Activated naive CD8-positive, alpha-beta T cell treated with anti-CD3 and anti-CD28 coated beads, Interleukin-2, amount 50 U/mL, for 24 hours (primary cell): Measurements from ENCODE around the gene CAB39L.
"Not testable (repeated sequence)": the region's sequence is repeated elsewhere in the genome, so short reads cannot be mapped to it uniquely, and the experiment has no call there.

Experiments used
- ATAC-seq: fragments of 150-1000 bp; cut with Tn5 transposase; one replicate; pipeline ENCODE4 v1.10.0; 2021
- DNase-seq: peaks from one replicate; pipeline ENCODE4 v3.0.0; 2021
- H3K27ac Mint-ChIP-seq: one replicate; pipeline ENCODE4 v1.8.0; 2021; ENCODE audit warnings: mild to moderate bottlenecking, mixed read lengths
- H3K27me3 Mint-ChIP-seq: one replicate; pipeline ENCODE4 v1.8.0; 2021; ENCODE audit warnings: mixed read lengths
- H3K36me3 Mint-ChIP-seq: one replicate; pipeline ENCODE4 v1.8.0; 2021; ENCODE audit warnings: low read depth, mixed read lengths
- H3K4me1 Mint-ChIP-seq: one replicate; pipeline ENCODE4 v1.8.0; 2021; ENCODE audit warnings: mixed read lengths
- H3K4me3 Mint-ChIP-seq: one replicate; pipeline ENCODE4 v1.8.0; 2021; ENCODE audit warnings: mild to moderate bottlenecking, moderate library complexity, mixed read lengths
- H3K9me3 Mint-ChIP-seq: one replicate; pipeline ENCODE4 v1.8.0; 2021; ENCODE audit warnings: mixed read lengths

Gene CAB39L

DNA sequence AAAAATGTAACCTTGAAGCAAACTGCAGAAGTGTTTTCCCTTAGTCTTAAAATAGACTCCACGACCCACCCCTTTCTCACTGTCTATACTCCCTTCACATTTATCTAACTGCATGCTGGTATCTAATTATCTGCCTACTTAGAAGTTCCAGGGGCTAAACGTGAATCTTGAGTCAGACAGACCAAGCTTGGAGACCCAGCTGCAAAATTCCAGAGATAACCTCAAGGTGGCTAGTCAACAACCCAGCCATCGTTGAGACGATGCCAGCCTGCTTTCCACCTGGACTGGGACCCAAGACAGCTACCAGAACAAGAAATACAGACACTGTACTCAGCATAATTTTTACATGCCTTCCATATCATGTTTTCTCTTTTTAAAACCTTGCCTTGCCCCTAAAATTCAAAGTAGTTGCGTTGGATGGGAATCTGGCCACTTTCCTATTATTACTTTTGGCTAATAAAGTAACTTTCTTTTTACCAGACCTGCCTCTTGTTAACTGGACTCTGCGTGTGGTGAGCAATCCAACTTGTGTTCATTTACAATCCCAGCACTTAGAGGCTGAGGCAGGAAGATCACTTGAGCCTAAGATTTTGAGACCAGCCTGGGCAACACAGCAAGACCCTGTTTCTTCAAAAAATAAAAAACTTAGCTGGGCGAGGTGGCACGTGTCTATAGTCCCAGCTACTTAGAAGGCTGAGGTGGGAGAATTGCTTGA is 113.9 kb downstream of the CAB39L start:
- no peaks in the 10 kb centered on the region for H3K4me1 Mint-ChIP-seq
- DNase-seq (no peak), ATAC-seq (no peak)
- H3K9me3 Mint-ChIP-seq: no peaks in the 10 kb centered on the region
- no peak overlapping the region for H3K27ac Mint-ChIP-seq
- H3K4me3 Mint-ChIP-seq: no peak overlapping the region
- H3K36me3 Mint-ChIP-seq: no peaks in the 10 kb centered on the region
- H3K27me3 Mint-ChIP-seq: no peaks in the 10 kb centered on the region

DNA sequence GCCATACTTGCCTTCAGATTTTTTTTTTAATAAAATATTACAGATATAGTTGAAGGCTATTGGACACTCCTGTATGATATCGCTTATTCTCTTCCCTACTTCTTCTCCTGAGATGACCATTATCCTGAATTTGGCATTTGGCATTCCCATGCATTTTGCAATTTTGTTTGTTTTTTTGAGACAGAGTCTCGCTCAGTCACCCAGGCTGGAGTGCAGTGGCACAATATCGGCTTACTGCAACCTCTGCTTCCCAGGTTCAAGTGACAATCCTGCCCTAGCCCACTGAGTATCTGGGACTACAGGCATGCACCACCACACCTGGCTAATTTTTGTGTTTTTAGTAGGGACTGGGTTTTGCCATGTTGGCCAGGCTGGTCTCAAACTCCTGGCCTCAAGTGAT is 116.7 kb downstream of the CAB39L start:
- H3K36me3 Mint-ChIP-seq, H3K27me3 Mint-ChIP-seq, ATAC-seq, H3K9me3 Mint-ChIP-seq, DNase-seq, H3K4me3 Mint-ChIP-seq, H3K4me1 Mint-ChIP-seq, H3K27ac Mint-ChIP-seq: not testable (repeated sequence)

DNA sequence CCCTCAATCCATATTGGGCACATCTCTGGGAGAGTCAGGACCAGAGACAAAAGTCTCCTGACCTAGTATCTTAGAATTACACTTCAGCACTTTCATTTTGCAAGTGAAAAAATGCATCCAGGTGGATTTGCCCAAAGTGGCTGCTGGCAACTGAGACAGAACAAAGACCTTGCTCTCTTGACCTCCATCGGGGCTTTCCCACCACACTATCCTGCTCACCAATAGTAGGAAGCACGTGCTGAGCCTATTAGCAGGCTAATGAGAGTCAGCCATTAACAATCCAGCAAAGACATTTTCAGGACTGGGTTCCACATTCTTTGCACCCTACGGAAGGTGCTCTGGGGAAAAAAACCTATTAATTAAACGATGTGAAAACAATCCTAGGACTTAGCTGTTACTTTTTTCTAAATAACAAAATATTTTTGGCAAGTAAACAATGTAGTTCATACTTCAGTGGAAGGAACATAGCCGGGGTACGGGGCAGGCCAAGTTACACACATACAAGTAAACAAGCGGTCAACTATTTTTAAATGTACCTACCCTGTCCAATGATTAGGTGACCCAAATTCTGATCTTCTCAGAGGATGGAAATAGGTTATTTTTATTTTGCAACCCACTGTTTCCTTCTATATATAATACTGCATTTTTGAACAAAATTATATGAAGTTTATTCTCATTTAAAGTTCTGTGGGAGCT is 117.5 kb downstream of the CAB39L start:
- ATAC-seq: no peak

GRCh38 chr13:49323344-49323743 is 120.5 kb downstream of the CAB39L start:
- no peaks in the 10 kb centered on the region for H3K9me3 Mint-ChIP-seq
- no peak overlapping the region for H3K4me3 Mint-ChIP-seq
- peaks cover 5% of the 10 kb centered on the region for H3K4me1 Mint-ChIP-seq

More for the DNA sequence above, 117.5 kb downstream of the CAB39L start:
- Mint-ChIP-seq H3K27ac (no peak overlapping the region), H3K36me3 (no peaks in the 10 kb centered on the region), H3K4me3 (no peak overlapping the region), H3K4me1 (no peaks in the 10 kb centered on the region), H3K27me3 (no peaks in the 10 kb centered on the region), H3K9me3 (no peaks in the 10 kb centered on the region)
- DNase-seq: no peak

DNA sequence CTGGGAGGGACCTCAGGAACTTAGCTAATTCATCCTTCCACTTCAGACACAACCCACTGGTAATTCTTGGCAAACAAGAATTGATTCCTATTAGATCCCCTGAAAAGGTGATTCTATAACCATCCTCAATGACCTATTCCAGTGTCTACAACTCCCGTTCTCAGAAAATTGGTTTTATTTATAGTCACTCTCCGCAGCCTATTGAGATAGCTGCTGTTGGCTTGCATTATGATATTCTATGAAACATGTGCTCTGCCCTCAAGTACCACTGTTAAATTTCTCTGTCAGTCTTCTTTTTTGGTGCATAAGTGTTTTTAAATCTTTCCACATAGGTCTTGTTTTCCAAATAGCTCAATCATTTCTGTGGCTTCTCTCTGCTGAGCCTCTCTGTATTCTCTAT is 121.2 kb downstream of the CAB39L start:
- H3K27ac Mint-ChIP-seq: no peak overlapping the region
- H3K9me3 Mint-ChIP-seq: no peaks in the 10 kb centered on the region
- no peak for DNase-seq
- H3K27me3 Mint-ChIP-seq: no peaks in the 10 kb centered on the region
- ATAC-seq: no peak
- H3K4me1 Mint-ChIP-seq: peaks cover 5% of the 10 kb centered on the region
- no peaks in the 10 kb centered on the region for H3K36me3 Mint-ChIP-seq
- no peak overlapping the region for H3K4me3 Mint-ChIP-seq

More at GRCh38 chr13:49323344-49323743, 120.5 kb downstream of the CAB39L start:
- Mint-ChIP-seq H3K27me3 (no peaks in the 10 kb centered on the region), H3K27ac (no peak overlapping the region), H3K36me3 (no peaks in the 10 kb centered on the region)
- DNase-seq (no peak), ATAC-seq (no peak)

DNA sequence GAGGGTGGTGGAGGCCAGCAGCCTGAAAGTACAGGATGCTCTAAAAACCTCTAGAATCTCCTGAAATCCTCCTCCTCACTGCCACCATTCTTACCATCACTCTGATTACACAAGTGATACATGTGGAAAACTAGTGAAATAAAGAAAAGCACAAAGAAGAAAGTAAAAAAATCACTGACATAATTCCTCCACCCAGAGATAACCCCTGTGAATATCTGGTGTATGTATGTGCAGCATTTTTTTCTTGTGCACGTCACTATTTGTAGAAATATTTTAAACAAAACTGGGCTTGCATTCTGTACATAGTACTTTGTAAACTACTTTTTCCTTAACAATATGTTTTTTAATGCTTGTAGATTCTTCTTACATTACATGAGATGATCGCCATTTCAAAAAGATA is 122.9 kb downstream of the CAB39L start:
- Mint-ChIP-seq H3K27me3 (no peaks in the 10 kb centered on the region), H3K4me3 (no peak overlapping the region), H3K9me3 (no peaks in the 10 kb centered on the region), H3K27ac (no peak overlapping the region), H3K36me3 (no peaks in the 10 kb centered on the region), H3K4me1 (peaks cover 5% of the 10 kb centered on the region)
- DNase-seq (no peak), ATAC-seq (no peak)

GRCh38 chr13:49319951-49320350 is 123.9 kb downstream of the CAB39L start:
- no peak for ATAC-seq

GRCh38 chr13:49319551-49319950 is 124.3 kb downstream of the CAB39L start:
- no peak overlapping the region for H3K4me3 Mint-ChIP-seq
- no peaks in the 10 kb centered on the region for H3K27me3 Mint-ChIP-seq
- no peaks in the 10 kb centered on the region for H3K9me3 Mint-ChIP-seq
- no peak for DNase-seq
- no peak overlapping the region for H3K27ac Mint-ChIP-seq
- ATAC-seq: no peak
- H3K36me3 Mint-ChIP-seq: no peaks in the 10 kb centered on the region
- peaks cover 5% of the 10 kb centered on the region for H3K4me1 Mint-ChIP-seq

More at GRCh38 chr13:49319951-49320350, 123.9 kb downstream of the CAB39L start:
- Mint-ChIP-seq H3K36me3 (no peaks in the 10 kb centered on the region), H3K4me1 (peaks cover 5% of the 10 kb centered on the region), H3K9me3 (no peaks in the 10 kb centered on the region), H3K4me3 (no peak overlapping the region), H3K27me3 (no peaks in the 10 kb centered on the region), H3K27ac (no peak overlapping the region)
- no peak for DNase-seq

DNA sequence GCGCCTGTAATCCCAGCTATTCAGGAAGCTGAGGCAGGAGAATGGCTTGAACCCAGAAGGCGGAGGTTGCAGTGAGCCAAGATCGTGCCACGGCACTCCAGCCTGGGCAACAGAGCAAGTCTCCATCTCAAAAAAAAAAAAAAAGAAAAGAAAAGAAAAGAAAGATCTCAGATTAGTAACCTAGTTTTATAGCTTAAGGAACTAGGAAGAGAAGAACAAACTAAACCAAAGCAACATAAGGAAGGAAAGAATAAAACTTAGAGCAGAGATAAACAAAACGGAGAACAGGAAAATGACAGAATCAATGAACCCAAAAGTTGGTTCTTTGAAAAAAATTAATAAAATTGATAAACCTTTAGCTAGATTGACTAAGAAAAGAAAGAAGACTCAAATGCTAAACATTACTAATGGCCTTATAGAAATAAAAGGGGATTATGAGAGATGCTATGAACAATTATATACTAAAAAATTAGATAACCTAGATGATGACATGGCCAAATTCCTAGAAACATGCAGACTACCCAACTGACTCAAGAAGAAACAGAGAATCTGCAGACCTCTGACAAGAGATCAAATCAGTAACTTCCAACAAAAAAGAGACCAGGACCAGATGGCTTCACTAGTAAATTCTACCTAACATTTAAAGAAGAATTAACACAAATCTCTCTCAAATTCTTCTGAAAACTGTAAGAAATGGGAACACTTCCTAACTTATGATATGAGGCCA is 127.9 kb downstream of the CAB39L start:
- H3K27me3 Mint-ChIP-seq: no peaks in the 10 kb centered on the region
- H3K4me1 Mint-ChIP-seq: peaks cover 6% of the 10 kb centered on the region
- no peak overlapping the region for H3K27ac Mint-ChIP-seq
- H3K9me3 Mint-ChIP-seq: no peaks in the 10 kb centered on the region
- no peak overlapping the region for H3K4me3 Mint-ChIP-seq
- ATAC-seq (no peak), DNase-seq (no peak)
- H3K36me3 Mint-ChIP-seq: no peaks in the 10 kb centered on the region

DNA sequence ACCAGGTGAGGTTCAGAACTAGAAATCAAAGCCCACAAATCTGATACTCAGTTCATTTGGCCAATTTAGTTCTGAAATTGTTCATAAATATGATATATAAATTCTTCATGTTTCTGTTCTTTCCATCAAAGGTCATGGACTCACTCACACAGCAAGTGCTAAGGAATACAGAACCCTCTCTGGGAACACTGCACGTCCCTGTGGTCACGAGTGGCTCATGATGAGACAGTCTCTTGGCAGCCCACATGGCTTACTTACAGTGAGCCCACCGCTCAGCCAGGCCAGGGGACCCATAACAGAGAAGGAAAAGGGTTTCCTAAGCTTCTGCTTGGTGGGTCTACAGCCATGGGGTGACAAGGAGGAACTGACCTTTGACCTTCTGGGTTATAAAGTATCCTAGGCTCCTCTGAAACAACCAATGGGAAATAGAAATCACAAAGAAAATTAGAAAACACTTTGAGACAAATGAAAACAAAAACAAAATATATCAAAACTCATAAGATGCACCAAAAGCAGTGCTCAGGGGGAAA is 128.8 kb downstream of the CAB39L start:
- ATAC-seq (no peak), DNase-seq (no peak)
- H3K36me3 Mint-ChIP-seq: no peaks in the 10 kb centered on the region
- H3K27me3 Mint-ChIP-seq: no peaks in the 10 kb centered on the region
- peaks cover 3% of the 10 kb centered on the region for H3K4me1 Mint-ChIP-seq
- H3K4me3 Mint-ChIP-seq: no peak overlapping the region
- H3K9me3 Mint-ChIP-seq: no peaks in the 10 kb centered on the region
- no peak overlapping the region for H3K27ac Mint-ChIP-seq

DNA sequence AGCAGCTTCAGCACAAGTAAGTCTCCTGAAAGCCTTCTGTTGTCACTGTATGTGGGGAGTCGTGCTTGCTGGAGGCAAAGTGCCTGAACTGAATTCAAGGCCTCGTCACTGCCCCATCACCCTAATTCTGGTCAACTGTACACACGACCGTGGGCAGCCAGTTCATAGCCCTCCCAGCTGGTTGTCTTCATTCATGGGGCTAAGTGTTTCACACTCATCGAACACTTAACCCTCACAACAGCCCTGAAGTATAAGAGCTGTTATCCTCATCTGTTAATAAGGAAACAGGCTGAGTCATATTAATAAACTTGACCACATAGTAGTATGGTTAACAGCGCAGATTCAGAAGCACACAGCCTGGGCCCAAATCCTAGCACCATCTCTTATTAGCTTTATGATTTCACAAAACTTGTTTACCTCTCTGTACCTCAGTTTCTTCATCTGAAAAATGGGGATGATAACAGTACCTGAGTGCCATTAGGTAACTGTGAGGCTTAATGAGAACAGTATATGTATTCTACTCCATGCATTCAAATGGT is 129.5 kb downstream of the CAB39L start:
- Mint-ChIP-seq H3K4me3 (no peak overlapping the region), H3K36me3 (no peaks in the 10 kb centered on the region), H3K27me3 (no peaks in the 10 kb centered on the region), H3K4me1 (peaks cover 3% of the 10 kb centered on the region), H3K27ac (no peak overlapping the region), H3K9me3 (no peaks in the 10 kb centered on the region)
- DNase-seq (no peak), ATAC-seq (no peak)

GRCh38 chr13:49311816-49312215 is 132.0 kb downstream of the CAB39L start:
- ATAC-seq (no peak), DNase-seq (no peak)
- Mint-ChIP-seq H3K36me3 (no peaks in the 10 kb centered on the region), H3K4me1 (peaks cover 3% of the 10 kb centered on the region), H3K27ac (no peak overlapping the region), H3K27me3 (no peaks in the 10 kb centered on the region), H3K4me3 (no peak overlapping the region), H3K9me3 (no peaks in the 10 kb centered on the region)

DNA sequence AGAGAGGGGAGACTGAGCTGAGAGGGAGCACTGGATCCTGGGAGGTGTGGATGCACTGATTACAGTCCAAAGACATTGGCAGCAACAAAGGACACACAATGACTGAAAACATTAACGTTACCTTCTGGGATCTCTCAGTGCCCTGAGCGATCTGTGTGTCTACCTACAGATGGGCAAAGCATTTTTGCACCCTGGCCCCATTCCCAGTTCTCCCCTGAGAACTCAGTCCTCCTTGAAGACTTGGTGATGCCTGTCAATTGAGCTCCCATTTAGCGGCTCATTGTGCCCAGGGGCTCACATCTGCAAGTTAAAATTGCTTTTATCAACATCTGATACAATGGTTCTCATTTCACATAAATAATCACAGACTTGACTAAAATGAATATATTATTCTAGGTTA is 133.6 kb downstream of the CAB39L start:
- Mint-ChIP-seq H3K9me3 (no peaks in the 10 kb centered on the region), H3K4me3 (no peak overlapping the region), H3K36me3 (no peaks in the 10 kb centered on the region), H3K27me3 (no peaks in the 10 kb centered on the region), H3K27ac (no peak overlapping the region), H3K4me1 (peaks cover 3% of the 10 kb centered on the region)
- ATAC-seq: no peak
- no peak for DNase-seq

DNA sequence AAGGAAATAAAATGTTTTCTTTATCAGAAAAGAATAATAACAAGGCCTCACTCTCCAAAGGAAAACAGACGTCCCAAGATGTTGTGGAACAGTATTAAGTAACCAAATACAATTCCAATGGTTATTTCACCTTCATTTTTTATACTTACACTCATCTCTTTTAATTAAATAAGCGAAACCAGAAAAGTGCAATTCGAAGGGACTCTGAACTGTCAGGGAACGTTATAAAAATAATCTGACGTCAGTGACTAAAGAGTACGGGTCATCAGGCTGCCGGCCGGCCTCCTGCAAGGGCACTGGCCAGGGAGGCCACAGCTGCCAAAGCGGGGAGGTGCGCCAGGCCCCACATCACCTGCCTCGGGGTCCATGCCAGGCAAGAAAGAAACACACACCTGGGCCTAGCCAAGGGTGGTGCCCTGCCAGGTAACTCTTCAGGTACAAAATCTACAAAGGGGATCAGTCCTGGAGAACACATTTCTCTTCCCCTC is 134.9 kb downstream of the CAB39L start:
- H3K36me3 Mint-ChIP-seq: no peaks in the 10 kb centered on the region
- H3K4me3 Mint-ChIP-seq: no peak overlapping the region
- H3K9me3 Mint-ChIP-seq: no peaks in the 10 kb centered on the region
- peaks cover 3% of the 10 kb centered on the region for H3K4me1 Mint-ChIP-seq
- DNase-seq (no peak), ATAC-seq (no peak)
- H3K27ac Mint-ChIP-seq: no peak overlapping the region
- no peaks in the 10 kb centered on the region for H3K27me3 Mint-ChIP-seq
